Sigmoid colon (tissue), 7 donors: Measurements from ENCODE around the gene UBTD2. TPM values are rescaled to one million over a fixed set of nuclear protein-coding genes. Genes with fewer than 3 reads are reported as not detected.

Experiments used
- DNase-seq: peaks from one replicate; pipeline ENCODE4 v3.0.0-alpha.2; 2019
- H3K27ac ChIP-seq, 4 donors: fragments of 200-600 bp; sonication (generic); one replicate each; pipeline ENCODE4 v1.5.1; 2016 to 2019; ENCODE audit warnings: mild to moderate bottlenecking in 1 of 4
- H3K27me3 ChIP-seq, 3 donors: fragments of 200-600 bp; sonication (generic); one replicate each; pipeline ENCODE4 v1.5.1; 2019; ENCODE audit warnings: mild to moderate bottlenecking in 1 of 3
- H3K36me3 ChIP-seq, 4 donors: fragments of 200-600 bp; sonication (generic); one replicate each; pipeline ENCODE4 v1.5.1; 2016 to 2019
- H3K4me1 ChIP-seq, 4 donors: fragments of 200-600 bp; sonication (generic); one replicate each; pipeline ENCODE4 v1.5.1; 2017 to 2019
- H3K4me3 ChIP-seq, 4 donors: fragments of 200-600 bp; sonication (generic); one replicate each; pipeline ENCODE4 v1.5.1; 2017 to 2019; ENCODE audit warnings: mild to moderate bottlenecking in 2 of 4, moderate library complexity in 1 of 4
- H3K9me3 ChIP-seq, 4 donors: fragments of 200-600 bp in 3 of 4; sonication (generic) in 3 of 4; one replicate each; pipeline versions ENCODE4 v1.5.1 to v1.6.1; 2013 to 2019
- CTCF ChIP-seq, 4 experiments: fragments of 450-650 bp in 3 of 4; fragments of 200-600 bp in 1 of 4; IDR thresholded peaks; one replicate each; pipeline ENCODE4 v1.5.1; 2016 to 2019; ENCODE audit warnings: antibody characterized with exemption in 4 of 4, mild to moderate bottlenecking in 3 of 4, moderate library complexity in 2 of 4
- EP300 ChIP-seq, 4 donors: sonication (generic); formaldehyde crosslinking; IDR thresholded peaks; one replicate each; pipeline ENCODE4 v1.6.1; 2017; ENCODE audit warnings: antibody characterized with exemption in 4 of 4
- POLR2A ChIP-seq, 2 donors: fragments of 450-650 bp; IDR thresholded peaks; one replicate each; pipeline ENCODE4 v1.6.1; 2016; ENCODE audit warnings: antibody characterized with exemption in 2 of 2, mild to moderate bottlenecking in 2 of 2, moderate library complexity in 2 of 2
- POLR2AphosphoS5 ChIP-seq, 4 donors: sonication (generic); formaldehyde crosslinking; IDR thresholded peaks; one replicate each; pipeline ENCODE4 v1.6.1; 2017; ENCODE audit warnings: antibody characterized with exemption in 4 of 4
- WGBS, 2 donors: extraction: QIAGEN DNeasy Blood & Tissue Kit; methylation state at CpG; one replicate each; pipeline ENCODE4 v1.1.7; 2013; 5-methylcytosine and 5-hydroxymethylcytosine counted together
- intact Hi-C: fragments of 100-400 bp; cut with DNase I; formaldehyde crosslinking; loops from one replicate; pipeline ENCODE4 v1.15.1; 2023
- polyA plus RNA-seq, 3 donors: library from polyadenylated mRNA; stranded (reverse); fragments of 200-250 nt; gene quantifications; one replicate each; pipeline ENCODE4 v1.2.3, GENCODE V29; 2013
- total RNA-seq, 4 donors: library from RNA; depleted of rRNA; stranded (reverse); fragments of >200 nt; gene quantifications; one replicate each; pipeline ENCODE4 v1.1.0, GENCODE V29; 2016
- donor health status: healthy with polysubstance abuse.
- donor health status: Bipolar disorder and iron deficiency.
- donor health status: healthy.

Gene UBTD2
- total and polyA plus RNA-seq, 7 donors = 12.1 to 22.1 (median 19.9) TPM

- H3K27ac ChIP-seq = peak overlapping the region in 2 of 4 donors; percentile 93
- H3K9me3 ChIP-seq = no peaks in the 10 kb centered on the region
- peaks cover 0 to 30% (median 21%) of the 10 kb centered on the region in 4 donors for H3K4me1 ChIP-seq
- TF ChIP-seq POLR2AphosphoS5 (IDR thresholded peaks at IDR 0.05) (no peak), EP300 (IDR thresholded peaks at IDR 0.05) (no peak), POLR2A (IDR thresholded peaks at IDR 0.05) (no peak), CTCF (IDR thresholded peaks at IDR 0.05) (no peak)
- no peak for DNase-seq
- H3K4me3 ChIP-seq = no peak overlapping the region
- H3K27me3 ChIP-seq = no peaks in the 10 kb centered on the region
- WGBS, 2 donors = 76 to 79% methylated on average over 15 of the region's 15 CpGs
- intact Hi-C loops = loop anchor here (2.0 to 10.0 kb wide), 3 partner anchors 179 to 901 kb away; partner anchors contain the start of gene NPM1
- no peaks in the 10 kb centered on the region for H3K36me3 ChIP-seq
Measured at GRCh38 chr5:172285226-172286143, 1.9 kb upstream of the UBTD2 start.

- no peak for DNase-seq
- Histone ChIP-seq H3K27ac (peak overlapping the region; percentile 93 to 96 (median 94)), H3K4me1 (peaks cover 0 to 30% (median 21%) of the 10 kb centered on the region in 4 donors), H3K9me3 (no peaks in the 10 kb centered on the region), H3K4me3 (peak overlapping the region; percentile 66 to 99 (median 91)), H3K36me3 (no peaks in the 10 kb centered on the region), H3K27me3 (no peaks in the 10 kb centered on the region)
- no peak for TF ChIP-seq POLR2AphosphoS5 (IDR thresholded peaks at IDR 0.05)
- no peak for TF ChIP-seq EP300 (IDR thresholded peaks at IDR 0.05)
- TF ChIP-seq POLR2A (IDR thresholded peaks at IDR 0.05) = no peak
- TF ChIP-seq CTCF (IDR thresholded peaks at IDR 0.05) = no peak
- intact Hi-C loops = loop anchor here (1.0 to 10.0 kb wide), 5 partner anchors 96 to 900 kb away; partner anchors contain the start of genes FBXW11, NPM1, SH3PXD2B and STK10
- 2 to 6% methylated on average over 11 of the region's 11 CpGs for WGBS, 2 donors
Measured at GRCh38 chr5:172284611-172284980, 1.0 kb upstream of the UBTD2 start.

GRCh38 chr5:172283862-172284610, 472 bp upstream of the UBTD2 start:
- DNase-seq = peak; percentile 93
- Histone ChIP-seq H3K4me3 (peak overlapping the region; percentile 83 to 99 (median 91)), H3K27me3 (no peaks in the 10 kb centered on the region), H3K27ac (peak overlapping the region; percentile 93 to 96 (median 94)), H3K4me1 (peaks cover 0 to 30% (median 21%) of the 10 kb centered on the region in 4 donors), H3K9me3 (no peaks in the 10 kb centered on the region), H3K36me3 (no peaks in the 10 kb centered on the region)
- 0 to 1% methylated on average over 79 of the region's 79 CpGs for WGBS, 2 donors
- intact Hi-C loops = loop anchor here (1.0 to 10.0 kb wide), 5 partner anchors 96 to 899 kb away; partner anchors contain the start of genes FBXW11, NPM1, SH3PXD2B and STK10
- peak in 1 of 2 donors; percentile 39 for TF ChIP-seq POLR2A (IDR thresholded peaks at IDR 0.05)
- no peak for TF ChIP-seq CTCF (IDR thresholded peaks at IDR 0.05)
- TF ChIP-seq POLR2AphosphoS5 (IDR thresholded peaks at IDR 0.05) = peak in 3 of 4 donors; percentile 45 to 65 (median 54)
- no peak for TF ChIP-seq EP300 (IDR thresholded peaks at IDR 0.05)

GRCh38 chr5:172282272-172283019, 1.1 kb downstream of the UBTD2 start:
- peak overlapping the region; percentile 83 to 99 (median 91) for H3K4me3 ChIP-seq
- H3K27me3 ChIP-seq = no peaks in the 10 kb centered on the region
- H3K27ac ChIP-seq = peak overlapping the region; percentile 93 to 96 (median 94)
- DNase-seq = no peak
- no peaks in the 10 kb centered on the region for H3K36me3 ChIP-seq
- no peaks in the 10 kb centered on the region for H3K9me3 ChIP-seq
- H3K4me1 ChIP-seq = peaks cover 0 to 30% (median 21%) of the 10 kb centered on the region in 4 donors
- TF ChIP-seq POLR2AphosphoS5 (IDR thresholded peaks at IDR 0.05) = no peak
- no peak for TF ChIP-seq EP300 (IDR thresholded peaks at IDR 0.05)
- no peak for TF ChIP-seq CTCF (IDR thresholded peaks at IDR 0.05)
- TF ChIP-seq POLR2A (IDR thresholded peaks at IDR 0.05) = no peak
- intact Hi-C loops = loop anchor here (5.0 to 10.0 kb wide), 3 partner anchors 170 to 898 kb away; partner anchors contain the start of genes FBXW11, NPM1 and SH3PXD2B
- 7 to 15% methylated on average over 13 of the region's 13 CpGs for WGBS, 2 donors
